Subcutaneous abdominal adipose tissue (tissue), 5 donors: ENCODE data around the gene EHMT1.
"Not testable (repeated sequence)": the region's sequence is repeated elsewhere in the genome, so short reads cannot be mapped to it uniquely, and the experiment has no call there.

ENCODE experiments used
- H3K27ac ChIP-seq: one replicate; pipeline ENCODE4 v1.7.0; 2013; ENCODE audit warnings: low read depth, mild to moderate bottlenecking, inconsistent platforms, low read length, moderate library complexity
- H3K27me3 ChIP-seq, 5 donors: one replicate each; pipeline ENCODE4 v1.7.0; 2013; ENCODE audit warnings: low read length in 5 of 5, inconsistent platforms in 1 of 5; ENCODE audit not compliant: control insufficient read depth in 5 of 5, insufficient read depth in 4 of 5
- H3K36me3 ChIP-seq, 5 donors: one replicate each; pipeline ENCODE4 v1.7.0; 2013; ENCODE audit warnings: low read length in 5 of 5; ENCODE audit not compliant: control insufficient read depth in 5 of 5, insufficient read depth in 5 of 5
- H3K4me1 ChIP-seq, 5 donors: one replicate each; pipeline ENCODE4 v1.7.0; 2013; ENCODE audit warnings: low read length in 5 of 5, mild to moderate bottlenecking in 3 of 5, moderate library complexity in 1 of 5; ENCODE audit not compliant: control insufficient read depth in 5 of 5, insufficient read depth in 5 of 5
- H3K4me3 ChIP-seq, 5 donors: one replicate each; pipeline ENCODE4 v1.7.0; 2013; ENCODE audit warnings: low read length in 5 of 5, low read depth in 1 of 5
- H3K9ac ChIP-seq, 5 donors: one replicate each; pipeline ENCODE4 v1.7.0; 2013; ENCODE audit warnings: low read length in 5 of 5, mild to moderate bottlenecking in 4 of 5, moderate library complexity in 3 of 5
- H3K9me3 ChIP-seq, 5 donors: one replicate each; pipeline ENCODE4 v1.7.0; 2013; ENCODE audit warnings: low read length in 5 of 5; ENCODE audit not compliant: control insufficient read depth in 5 of 5
- donor health status: healthy.
- donor health status: healthy.
- donor health status: healthy.
- donor health status: healthy.
- donor health status: healthy.

Gene EHMT1

GRCh38 chr9:137721479-137721878, 102.7 kb downstream of the EHMT1 start:
- Histone ChIP-seq H3K36me3 (peaks cover 3 to 58% (median 51%) of the 10 kb centered on the region in 5 donors), H3K27ac (no peak overlapping the region)

GRCh38 chr9:137721899-137722298, 103.1 kb downstream of the EHMT1 start:
- H3K4me1 ChIP-seq: peaks cover 0 to 6% (median 3%) of the 10 kb centered on the region in 5 donors
- H3K4me3 ChIP-seq: no peak overlapping the region
- no peak overlapping the region for H3K9ac ChIP-seq
- H3K27me3 ChIP-seq: peaks cover 0 to 2% (median 0%) of the 10 kb centered on the region in 5 donors
- H3K36me3 ChIP-seq: peaks cover 6 to 58% (median 50%) of the 10 kb centered on the region in 5 donors
- peaks cover 0 to 5% (median 2%) of the 10 kb centered on the region in 5 donors for H3K9me3 ChIP-seq
- no peak overlapping the region for H3K27ac ChIP-seq

More at GRCh38 chr9:137721479-137721878, 102.7 kb downstream of the EHMT1 start:
- Histone ChIP-seq H3K27me3 (peaks cover 0 to 2% (median 0%) of the 10 kb centered on the region in 5 donors), H3K9me3 (peaks cover 0 to 5% (median 2%) of the 10 kb centered on the region in 5 donors), H3K9ac (no peak overlapping the region), H3K4me1 (peaks cover 0 to 6% (median 3%) of the 10 kb centered on the region in 5 donors), H3K4me3 (no peak overlapping the region)

- Histone ChIP-seq H3K4me1 (peaks cover 0 to 6% (median 3%) of the 10 kb centered on the region in 5 donors), H3K36me3 (peaks cover 7 to 52% (median 45%) of the 10 kb centered on the region in 5 donors), H3K27ac (no peak overlapping the region), H3K9ac (peak overlapping the region in 2 of 5 donors; percentile 17 to 33), H3K27me3 (peaks cover 0 to 2% (median 0%) of the 10 kb centered on the region in 5 donors), H3K9me3 (peaks cover 0 to 5% (median 2%) of the 10 kb centered on the region in 5 donors), H3K4me3 (no peak overlapping the region)
Observed at GRCh38 chr9:137722481-137722880, 103.7 kb downstream of the EHMT1 start.

DNA sequence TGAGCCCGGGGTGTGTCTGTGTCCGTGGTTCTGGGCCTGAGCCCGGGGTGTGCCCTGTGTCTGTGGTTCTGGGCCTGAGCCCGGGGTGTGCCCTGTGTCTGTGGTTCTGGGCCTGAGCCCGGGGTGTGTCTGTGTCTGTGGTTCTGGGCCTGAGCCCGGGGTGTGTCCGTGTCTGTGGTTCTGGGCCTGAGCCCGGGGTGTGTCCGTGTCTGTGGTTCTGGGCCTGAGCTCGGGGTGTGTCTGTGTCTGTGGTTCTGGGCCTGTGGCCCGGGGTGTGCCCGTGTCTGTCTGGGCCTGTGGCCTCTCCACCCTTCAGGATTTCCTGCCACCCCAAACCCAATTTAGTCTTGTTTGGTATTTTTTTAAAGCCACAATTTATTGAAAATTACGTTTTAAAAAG, 104.6 kb downstream of the EHMT1 start:
- not testable (repeated sequence) for H3K4me1 ChIP-seq, H3K9me3 ChIP-seq, H3K4me3 ChIP-seq, H3K9ac ChIP-seq, H3K27ac ChIP-seq, H3K27me3 ChIP-seq
- H3K36me3 ChIP-seq: peaks cover 4 to 50% (median 41%) of the 10 kb centered on the region in 5 donors

- Histone ChIP-seq H3K4me1 (peaks cover 0 to 4% (median 3%) of the 10 kb centered on the region in 5 donors), H3K9me3 (peaks cover 0 to 2% (median 0%) of the 10 kb centered on the region in 5 donors), H3K27me3 (peaks cover 0 to 2% (median 0%) of the 10 kb centered on the region in 5 donors), H3K4me3 (no peak overlapping the region), H3K9ac (no peak overlapping the region), H3K27ac (no peak overlapping the region), H3K36me3 (peaks cover 4 to 54% (median 45%) of the 10 kb centered on the region in 5 donors)
Observed at GRCh38 chr9:137723783-137724445, 105.1 kb downstream of the EHMT1 start.

DNA sequence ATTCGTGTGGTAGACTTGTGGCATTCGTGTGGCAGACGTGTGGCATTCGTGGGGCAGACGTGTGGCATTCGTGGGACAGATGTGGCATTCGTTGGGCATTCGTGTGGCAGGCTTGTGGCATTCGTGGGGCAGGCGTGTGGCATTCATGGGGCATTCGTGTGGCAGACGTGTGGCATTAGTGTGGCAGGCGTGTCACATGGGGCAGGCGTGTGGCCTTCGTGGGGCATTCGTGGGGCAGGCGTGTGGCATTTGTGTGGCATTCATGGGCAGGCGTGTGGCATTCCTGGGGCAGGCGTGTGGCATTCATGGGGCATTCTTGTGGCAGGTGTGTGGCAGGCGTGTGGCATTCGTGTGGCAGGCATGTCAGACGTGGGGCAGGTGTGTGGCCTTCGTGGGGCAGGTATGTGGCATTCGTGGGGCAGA, 106.0 kb downstream of the EHMT1 start:
- H3K4me1 ChIP-seq: peaks cover 0 to 4% (median 3%) of the 10 kb centered on the region in 5 donors
- H3K27ac ChIP-seq: no peak overlapping the region
- H3K4me3 ChIP-seq: no peak overlapping the region
- no peak overlapping the region for H3K9ac ChIP-seq
- H3K27me3 ChIP-seq: peaks cover 0 to 2% (median 0%) of the 10 kb centered on the region in 5 donors
- peaks cover 0 to 2% (median 0%) of the 10 kb centered on the region in 5 donors for H3K9me3 ChIP-seq
- H3K36me3 ChIP-seq: peaks cover 4 to 51% (median 44%) of the 10 kb centered on the region in 5 donors

GRCh38 chr9:137725598-137725997, 106.8 kb downstream of the EHMT1 start:
- H3K4me1 ChIP-seq: peaks cover 0 to 4% (median 3%) of the 10 kb centered on the region in 5 donors
- no peak overlapping the region for H3K4me3 ChIP-seq
- H3K9me3 ChIP-seq: peaks cover 0 to 2% (median 0%) of the 10 kb centered on the region in 5 donors
- H3K27me3 ChIP-seq: peaks cover 0 to 2% (median 0%) of the 10 kb centered on the region in 5 donors
- no peak overlapping the region for H3K27ac ChIP-seq
- no peak overlapping the region for H3K9ac ChIP-seq
- H3K36me3 ChIP-seq: peaks cover 4 to 51% (median 41%) of the 10 kb centered on the region in 5 donors

DNA sequence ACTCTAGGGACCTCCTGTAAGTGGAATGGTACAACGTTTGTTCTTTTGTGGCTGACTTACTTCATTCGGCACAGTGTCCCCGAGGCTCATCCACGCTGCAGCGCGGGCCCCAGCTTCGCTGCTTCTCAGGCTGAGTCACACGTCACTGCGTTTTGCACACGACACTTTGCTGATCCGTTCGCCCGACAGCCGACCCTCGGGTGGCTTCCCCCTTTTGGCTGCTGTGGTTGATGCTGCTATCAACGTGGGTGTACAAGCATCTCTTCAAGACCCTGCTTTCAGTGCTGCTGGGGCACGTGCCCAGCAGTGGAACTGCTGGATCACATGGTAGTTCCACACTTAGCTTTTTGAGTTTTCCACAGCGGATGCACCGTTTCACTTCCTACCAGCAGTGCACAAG, 107.5 kb downstream of the EHMT1 start:
- peaks cover 4 to 53% (median 41%) of the 10 kb centered on the region in 5 donors for H3K36me3 ChIP-seq
- not testable (repeated sequence) for H3K4me1 ChIP-seq

DNA sequence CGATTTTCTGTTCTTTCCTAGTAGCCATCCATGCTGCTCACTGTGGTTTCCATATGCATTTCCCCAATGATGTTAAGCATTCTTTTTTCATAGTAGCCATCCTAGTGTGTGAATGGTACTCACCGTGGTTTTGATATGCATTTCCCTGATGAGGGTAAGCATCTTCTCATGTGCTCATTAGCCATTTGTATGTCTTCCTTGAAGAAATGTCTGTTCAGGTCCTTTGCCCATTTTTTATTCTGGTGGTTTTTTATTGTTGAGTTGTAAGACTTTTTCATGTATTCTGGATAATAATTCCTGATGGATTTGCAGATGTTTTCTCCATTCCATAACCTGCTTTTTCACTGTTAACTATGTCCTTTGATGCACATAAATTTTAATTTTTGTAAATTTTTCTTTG, 108.0 kb downstream of the EHMT1 start:
- Histone ChIP-seq H3K9ac (no peak overlapping the region), H3K27ac (no peak overlapping the region), H3K36me3 (peaks cover 4 to 58% (median 45%) of the 10 kb centered on the region in 5 donors), H3K27me3 (no peaks in the 10 kb centered on the region), H3K4me1 (peaks cover 0 to 4% (median 3%) of the 10 kb centered on the region in 5 donors), H3K4me3 (no peak overlapping the region), H3K9me3 (peaks cover 0 to 2% (median 0%) of the 10 kb centered on the region in 5 donors)

More for the DNA sequence above, 107.5 kb downstream of the EHMT1 start:
- not testable (repeated sequence) for H3K27ac ChIP-seq, H3K9me3 ChIP-seq, H3K4me3 ChIP-seq, H3K9ac ChIP-seq, H3K27me3 ChIP-seq

GRCh38 chr9:137727716-137728115, 108.9 kb downstream of the EHMT1 start:
- no peaks in the 10 kb centered on the region for H3K27me3 ChIP-seq
- H3K9me3 ChIP-seq: peaks cover 0 to 2% (median 0%) of the 10 kb centered on the region in 5 donors
- no peak overlapping the region for H3K9ac ChIP-seq
- no peak overlapping the region for H3K27ac ChIP-seq
- H3K4me3 ChIP-seq: no peak overlapping the region
- peaks cover 5 to 63% (median 55%) of the 10 kb centered on the region in 5 donors for H3K36me3 ChIP-seq
- peaks cover 0 to 4% (median 0%) of the 10 kb centered on the region in 5 donors for H3K4me1 ChIP-seq
